Occipital lobe (tissue), 2 donors: ENCODE results near the gene DNAI2. TPM values are rescaled to one million over a fixed set of nuclear protein-coding genes. Genes with fewer than 3 reads are reported as not detected.
A peak's percentile ranks its signal among the peaks of the same experiment; 100 is the strongest.

ENCODE experiments used
- DNase-seq: peaks from one replicate; lab custom pipeline; 2025; lab: John Stamatoyannopoulos, UW
- total RNA-seq: library from RNA; depleted of rRNA; stranded (reverse); fragments of >200 nt; gene quantifications from one replicate; pipeline ENCODE4 v1.2.3, GENCODE V29; 2014

The DNAI2 gene
- total RNA-seq = not detected

DNA sequence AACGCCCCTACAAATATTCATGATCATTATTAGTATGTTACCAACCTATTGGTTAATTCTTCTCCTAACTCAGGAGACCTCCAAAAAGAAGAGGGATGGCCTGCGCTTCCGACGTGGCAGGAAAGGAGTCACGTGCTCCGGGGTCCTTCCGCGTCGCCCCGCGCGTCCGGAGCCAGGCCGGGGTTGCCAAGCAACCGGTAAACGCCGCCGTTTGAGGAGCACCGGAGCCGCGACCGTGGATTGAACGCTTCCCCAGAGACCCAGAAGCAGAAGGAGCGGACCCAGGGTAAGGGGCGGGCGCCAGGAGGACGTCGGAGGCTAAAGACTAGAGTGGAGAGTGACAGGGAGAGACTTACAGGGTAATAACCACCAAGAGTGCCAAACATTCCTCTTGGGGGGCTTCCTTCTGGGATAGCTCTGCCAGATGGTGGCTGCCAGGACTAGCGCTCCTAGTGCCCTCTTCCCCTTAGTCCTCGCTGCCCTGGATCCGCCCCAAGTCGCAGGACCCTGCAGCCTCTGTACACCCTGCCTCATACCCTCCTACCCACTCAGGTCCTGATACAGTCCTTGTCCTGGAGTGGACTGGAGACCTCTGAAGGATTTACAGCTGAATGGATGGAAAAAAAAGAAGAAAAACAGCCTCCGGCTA lies at the start of gene DNAI2:
TSS of gene DNAI2 (plus strand) at position 175 of the 649 bp plus-strand sequence. CDS start 7,584 bp downstream, outside the sequence.
- no peak for DNase-seq

- DNase-seq = no peak
Measured at GRCh38 chr17:74224959-74225725, 48.9 kb upstream of the DNAI2 start.

DNA sequence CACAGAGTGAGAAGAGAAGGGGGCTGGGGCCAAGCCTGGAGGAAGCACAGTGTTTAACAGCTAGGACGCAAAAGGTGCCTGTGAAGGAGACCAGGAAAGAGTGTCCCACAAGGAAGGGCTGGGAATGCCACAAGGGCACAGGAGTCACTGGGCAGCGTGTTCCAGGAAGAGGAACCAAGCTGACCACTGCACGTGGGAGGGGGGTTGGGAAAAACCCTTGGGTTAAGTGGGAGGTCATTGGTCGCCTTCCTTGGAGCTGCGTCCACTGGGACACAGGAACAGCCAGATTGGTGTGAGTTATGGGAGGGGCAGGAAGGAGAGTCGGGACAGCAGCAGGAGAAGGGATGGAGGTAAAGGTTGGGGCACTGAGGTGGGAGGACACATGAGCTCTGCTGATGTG lies 47.8 kb upstream of the DNAI2 start:
- DNase-seq = no peak

- no peak for DNase-seq
Measured at GRCh38 chr17:74227271-74228080, 46.6 kb upstream of the DNAI2 start.

- no peak for DNase-seq
Measured at GRCh38 chr17:74228306-74228978, 45.6 kb upstream of the DNAI2 start.

GRCh38 chr17:74230896-74231295 lies 43.1 kb upstream of the DNAI2 start:
- no peak for DNase-seq

- no peak for DNase-seq
Measured at GRCh38 chr17:74231928-74232907, 41.8 kb upstream of the DNAI2 start.

DNA sequence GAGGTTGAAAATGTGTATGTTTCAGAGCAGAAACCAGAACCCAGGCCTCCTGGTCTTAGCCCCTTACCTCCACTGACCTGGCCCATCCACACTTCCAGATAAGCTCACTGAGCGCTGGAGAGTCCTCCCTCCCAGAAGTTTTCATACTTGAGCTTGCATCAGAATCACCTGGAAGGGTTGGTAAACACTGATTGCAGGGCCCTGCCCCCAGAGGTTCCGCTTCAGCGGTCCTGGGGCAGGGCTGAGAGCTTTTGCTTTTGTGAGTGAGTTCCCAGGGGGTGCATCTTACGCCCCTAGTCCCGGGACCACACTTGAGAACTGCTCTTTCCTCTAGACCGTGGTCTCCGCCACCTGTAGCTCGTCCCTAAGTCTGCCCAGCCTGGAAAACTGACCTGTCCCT lies 40.1 kb upstream of the DNAI2 start:
- no peak for DNase-seq

DNA sequence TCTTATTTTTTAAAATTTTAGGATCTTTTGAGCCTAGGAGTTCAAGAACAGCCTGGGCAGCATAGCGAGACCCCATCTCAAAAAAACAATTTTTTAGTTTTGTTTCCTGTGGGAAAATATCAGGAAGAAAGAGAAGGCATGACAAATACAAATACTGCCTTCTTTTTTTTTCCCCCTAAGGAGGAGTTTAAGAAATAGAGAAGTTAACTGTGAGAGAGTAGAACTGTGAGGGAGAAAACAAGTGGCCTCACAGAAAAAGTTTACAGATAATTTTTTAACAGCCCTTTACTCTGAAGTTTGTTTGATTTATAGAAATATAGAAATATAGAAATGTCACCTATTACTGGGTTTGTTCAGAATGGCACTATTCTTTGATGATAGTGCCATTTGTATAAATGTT lies 39.5 kb upstream of the DNAI2 start:
- no peak for DNase-seq

GRCh38 chr17:74235040-74235581 lies 38.9 kb upstream of the DNAI2 start:
- DNase-seq = peak; percentile 31

DNA sequence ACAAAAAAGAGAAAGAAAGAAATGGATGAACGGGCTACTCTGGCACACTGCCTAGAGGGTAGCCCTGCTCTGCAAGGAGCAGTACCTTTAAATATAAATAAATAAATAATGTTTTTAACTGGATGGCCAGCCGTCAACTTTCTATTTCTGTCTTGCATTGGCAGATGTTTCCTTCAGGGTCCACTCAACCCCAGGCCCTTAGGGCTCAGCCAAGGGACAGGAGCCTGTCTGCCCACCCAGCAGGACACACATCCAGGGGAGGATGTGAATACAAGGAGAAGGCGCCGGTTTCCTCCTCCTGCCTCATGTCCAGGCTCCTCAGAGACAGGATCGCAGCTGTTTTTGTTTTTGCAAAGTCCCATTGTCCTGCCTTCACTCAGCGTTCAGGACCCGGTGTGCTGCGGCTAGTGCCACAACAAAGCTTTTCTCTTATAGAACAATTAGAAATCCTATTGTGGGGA lies 38.1 kb upstream of the DNAI2 start:
- DNase-seq = no peak

DNA sequence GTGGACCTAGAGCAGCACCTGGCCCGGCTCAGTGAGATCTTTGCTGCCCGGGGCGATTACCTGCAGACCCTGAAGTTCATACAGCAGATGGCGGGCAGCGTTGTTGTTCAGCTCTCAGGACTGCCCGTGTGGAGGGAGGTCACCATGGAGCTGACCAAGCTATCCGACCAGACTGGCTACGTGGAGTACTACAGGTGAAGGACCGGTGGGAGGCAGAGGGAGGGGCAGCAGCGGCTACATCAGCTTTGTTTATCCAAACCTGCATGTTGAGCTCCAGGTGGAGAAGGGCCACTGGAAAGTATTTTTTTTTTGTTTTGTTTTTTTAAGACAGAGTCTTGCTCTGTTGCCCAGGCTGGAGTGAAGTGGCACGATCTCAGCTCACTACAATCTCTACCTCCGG lies 36.7 kb upstream of the DNAI2 start:
- DNase-seq = no peak

DNA sequence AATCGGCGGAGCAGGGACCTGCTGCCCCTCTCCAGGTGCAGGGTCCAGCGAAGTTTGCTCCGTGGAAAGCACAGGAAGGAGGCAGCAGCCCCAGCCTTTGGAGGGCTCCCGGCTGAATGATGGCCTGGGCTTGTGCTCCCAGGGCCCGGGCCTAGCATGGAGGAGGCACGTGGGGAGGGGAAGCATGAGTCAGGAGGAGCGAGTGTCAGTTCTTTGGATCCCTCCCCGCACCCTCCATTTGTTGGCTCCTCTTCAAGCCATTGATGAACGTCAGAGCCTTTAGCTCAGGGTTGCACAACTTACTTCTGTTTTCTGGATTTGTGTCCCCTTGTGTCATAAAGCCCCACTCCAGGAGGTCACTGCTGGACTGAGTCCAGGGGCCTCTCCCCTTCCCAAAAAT lies 34.9 kb upstream of the DNAI2 start:
- no peak for DNase-seq

- no peak for DNase-seq
Measured at GRCh38 chr17:74240618-74241205, 33.3 kb upstream of the DNAI2 start.

DNA sequence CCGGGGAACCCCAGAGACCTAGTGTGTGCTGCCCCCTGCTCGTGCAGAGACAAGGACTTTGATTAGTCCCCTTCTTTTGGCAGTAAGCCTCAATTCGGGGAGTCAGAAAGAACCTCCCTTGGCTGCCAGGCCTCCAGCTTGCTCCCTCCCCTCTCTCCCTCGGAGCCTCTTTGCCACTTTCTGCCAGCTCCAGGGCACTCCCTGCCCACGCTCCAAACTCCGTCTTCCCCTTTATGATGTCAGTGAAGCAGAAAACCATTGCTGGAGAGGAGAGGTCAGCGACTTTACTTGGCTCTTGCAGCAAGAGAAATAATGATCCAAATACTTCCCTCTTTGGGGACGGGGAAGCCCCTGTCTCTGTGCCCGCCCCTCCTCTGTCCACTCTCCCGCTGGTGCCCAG lies 32.6 kb upstream of the DNAI2 start:
- peak; percentile 19 for DNase-seq

GRCh38 chr17:74241847-74242246 lies 32.2 kb upstream of the DNAI2 start:
- no peak for DNase-seq

GRCh38 chr17:74243013-74243755 lies 30.9 kb upstream of the DNAI2 start:
- DNase-seq = peak; percentile 12

- no peak for DNase-seq
Measured at GRCh38 chr17:74244128-74244527, 29.9 kb upstream of the DNAI2 start.

- peak; percentile 41 for DNase-seq
Measured at GRCh38 chr17:74244548-74244947, 29.5 kb upstream of the DNAI2 start.
